HEK293 (cell line): Measurements from ENCODE around the gene ITPKB.

Experiments
- CTCF ChIP-seq: fragments of 450-650 bp; formaldehyde crosslinking; IDR thresholded peaks from 2 replicates; pipeline ENCODE4 v1.5.1; 2016; ENCODE audit warnings: missing biosample characterization, missing genetic modification characterization
- FEZF1 ChIP-seq: fragments of 450-650 bp; formaldehyde crosslinking; IDR thresholded peaks from 2 replicates; pipeline ENCODE4 v1.5.1; 2016; ENCODE audit warnings: missing biosample characterization, missing genetic modification characterization
- REST ChIP-seq: fragments of 450-650 bp; formaldehyde crosslinking; IDR thresholded peaks from 2 replicates; pipeline ENCODE4 v1.5.1; 2016; ENCODE audit warnings: missing biosample characterization, missing genetic modification characterization
- ZBTB49 ChIP-seq: fragments of 450-650 bp; formaldehyde crosslinking; IDR thresholded peaks from 2 replicates; pipeline ENCODE4 v1.5.1; 2016; ENCODE audit warnings: missing biosample characterization, missing genetic modification characterization, low read depth
- ZFP37 ChIP-seq: fragments of 450-650 bp; formaldehyde crosslinking; IDR thresholded peaks from 2 replicates; pipeline ENCODE4 v1.5.1; 2016; ENCODE audit warnings: missing biosample characterization, missing genetic modification characterization
- ZNF121 ChIP-seq: fragments of 450-650 bp; formaldehyde crosslinking; IDR thresholded peaks from 2 replicates; pipeline ENCODE4 v1.5.1; 2016; ENCODE audit warnings: missing biosample characterization, missing genetic modification characterization
- ZNF239 ChIP-seq: fragments of 450-650 bp; formaldehyde crosslinking; IDR thresholded peaks from 2 replicates; pipeline ENCODE4 v1.5.1; 2016; ENCODE audit warnings: missing biosample characterization, missing genetic modification characterization
- ZNF274 ChIP-seq, 2 experiments: fragments of 200-500 bp in 1 of 2; fragments of 450-650 bp in 1 of 2; sonication (Bioruptor generic) in 1 of 2; formaldehyde crosslinking in 1 of 2; IDR thresholded peaks; 2 replicates each; pipeline versions ENCODE4 v1.5.1 to v1.6.1; 2014 to 2016; ENCODE audit warnings: borderline replicate concordance in 1 of 2, inconsistent platforms in 1 of 2, low read length in 1 of 2, missing biosample characterization in 1 of 2, missing genetic modification characterization in 1 of 2
- ZNF341 ChIP-seq: fragments of 450-650 bp; formaldehyde crosslinking; IDR thresholded peaks from 2 replicates; pipeline ENCODE4; 2016; ENCODE audit warnings: low read depth, missing biosample characterization, missing genetic modification characterization
- ZNF423 ChIP-seq: fragments of 450-650 bp; formaldehyde crosslinking; IDR thresholded peaks from 2 replicates; pipeline ENCODE4 v1.5.1; 2016; ENCODE audit warnings: missing biosample characterization, missing genetic modification characterization
- ZNF660 ChIP-seq: fragments of 450-650 bp; IDR thresholded peaks from 2 replicates; pipeline ENCODE4 v1.5.1; 2018; ENCODE audit warnings: missing biosample characterization, mild to moderate bottlenecking, missing genetic modification characterization

- TF ChIP-seq ZNF121: no peak
- TF ChIP-seq ZNF239 (tag by site-specific recombination): no peak
- TF ChIP-seq CTCF (tag by site-specific recombination): no peak
- no peak for TF ChIP-seq ZNF660 (tag by site-specific recombination)
- TF ChIP-seq FEZF1 (tag by site-specific recombination): no peak
- no peak for TF ChIP-seq ZFP37
- no peak for TF ChIP-seq ZNF423 (tag by site-specific recombination)
- no peak for TF ChIP-seq ZNF274 (IDR thresholded peaks at IDR 0.05; ENCODE audit: low read length)
- TF ChIP-seq ZNF274 (tag by site-specific recombination; IDR thresholded peaks at IDR 0.05; ENCODE audit: borderline replicate concordance): no peak
- TF ChIP-seq ZBTB49 (tag by site-specific recombination): no peak
- TF ChIP-seq REST (tag by site-specific recombination): no peak
- no peak for TF ChIP-seq ZNF341
Observed at GRCh38 chr1:226692823-226693222, 46.3 kb downstream of the ITPKB start.
